Fibroblast of lung (primary cell): ENCODE results near the gene FAM20B. TPM values are rescaled to one million over a fixed set of nuclear protein-coding genes. Genes with fewer than 3 reads are reported as not detected.

Experiments used
- DNase-seq, 2 donors: peaks; one replicate each; pipeline versions ENCODE4 v3.0.0 to v3.0.0-alpha.2; 2010; ENCODE audit warnings: low read depth in 2 of 2
- H2AFZ ChIP-seq: 2 replicates; pipeline ENCODE4 v1.5.1; 2012; ENCODE audit warnings: low read length, control low read depth, inconsistent platforms
- H3K27ac ChIP-seq: 2 replicates; pipeline ENCODE4 v1.5.1; 2011; ENCODE audit warnings: low read length, control low read depth; ENCODE audit not compliant: insufficient read depth
- H3K27me3 ChIP-seq: 2 replicates; pipeline ENCODE4 v1.5.1; 2011; ENCODE audit warnings: mild to moderate bottlenecking, low read length; ENCODE audit not compliant: control insufficient read depth, insufficient read depth
- H3K36me3 ChIP-seq: 2 replicates; pipeline ENCODE4 v1.5.1; 2011; ENCODE audit warnings: low read length; ENCODE audit not compliant: control insufficient read depth, insufficient read depth
- H3K4me1 ChIP-seq: 2 replicates; pipeline ENCODE4 v1.5.1; 2011; ENCODE audit warnings: low read length; ENCODE audit not compliant: control insufficient read depth, insufficient read depth; ENCODE audit errors: extremely low read depth
- H3K4me2 ChIP-seq: 2 replicates; pipeline ENCODE4 v1.5.1; 2011; ENCODE audit warnings: low read length, control low read depth; ENCODE audit not compliant: insufficient read depth; ENCODE audit errors: extremely low read depth
- H3K4me3 ChIP-seq, 4 experiments: fragments of 200-600 bp in 1 of 4; sonication (generic) in 1 of 4; replicated peaks in 1 of 4; 2 replicates each; pipeline ENCODE4 v1.5.1; 2011 to 2016; ENCODE audit warnings: low read length in 4 of 4, low read depth in 3 of 4, mild to moderate bottlenecking in 3 of 4, control low read depth in 2 of 4, inconsistent platforms in 1 of 4, mixed read lengths in 1 of 4; ENCODE audit not compliant: insufficient read depth in 1 of 4; ENCODE audit errors: control extremely low read depth in 1 of 4
- H3K79me2 ChIP-seq: 2 replicates; pipeline ENCODE4 v1.5.1; 2012; ENCODE audit warnings: mild to moderate bottlenecking, low read length, inconsistent platforms; ENCODE audit not compliant: control insufficient read depth, insufficient read depth
- H3K9ac ChIP-seq: 2 replicates; pipeline ENCODE4 v1.5.1; 2011; ENCODE audit warnings: mild to moderate bottlenecking, low read length, control low read depth; ENCODE audit not compliant: insufficient read depth
- H3K9me3 ChIP-seq: 2 replicates; pipeline ENCODE4 v1.5.1; 2012; ENCODE audit warnings: low read depth, low read length; ENCODE audit not compliant: control insufficient read depth, insufficient read depth
- H4K20me1 ChIP-seq: 2 replicates; pipeline ENCODE4 v1.5.1; 2011; ENCODE audit warnings: low read length; ENCODE audit not compliant: control insufficient read depth, insufficient read depth; ENCODE audit errors: extremely low read depth
- EZH2 ChIP-seq: IDR thresholded peaks from 2 replicates; pipeline ENCODE4 v1.5.1; 2012; ENCODE audit warnings: low read length, control low read depth, mild to moderate bottlenecking; ENCODE audit errors: missing control alignments
- polyA plus RNA-seq, 2 donors: library from polyadenylated mRNA; depleted of rRNA in 1 of 2; stranded (reverse) in 1 of 2; unstranded in 1 of 2; fragments of >200 nt; gene quantifications; 2 replicates each; pipeline ENCODE4 v1.2.1, GENCODE V29; 2011 to 2012; ENCODE audit warnings: missing spikeins in 1 of 2
- total RNA-seq: library from RNA; depleted of rRNA; stranded (reverse); fragments of >200 nt; gene quantifications from 2 replicates; pipeline ENCODE4 v1.2.1, GENCODE V29; 2014
- TF ChIP-seq, protein P1 (sequence below), 2 donors: IDR thresholded peaks in 1 of 2; conservative IDR thresholded peaks in 1 of 2; 1 replicate in 1 of 2; 2 replicates in 1 of 2; pipeline ENCODE4 v1.5.1; 2011 to 2012; ENCODE audit warnings: low read length in 2 of 2, control low read depth in 1 of 2, inconsistent platforms in 1 of 2, low read depth in 1 of 2, mild to moderate bottlenecking in 1 of 2

Gene FAM20B
- total and polyA plus RNA-seq, 2 donors (not counting 1 experiment from before 2014, with no cell fraction given) = 42.1 to 45.2 TPM

DNA sequence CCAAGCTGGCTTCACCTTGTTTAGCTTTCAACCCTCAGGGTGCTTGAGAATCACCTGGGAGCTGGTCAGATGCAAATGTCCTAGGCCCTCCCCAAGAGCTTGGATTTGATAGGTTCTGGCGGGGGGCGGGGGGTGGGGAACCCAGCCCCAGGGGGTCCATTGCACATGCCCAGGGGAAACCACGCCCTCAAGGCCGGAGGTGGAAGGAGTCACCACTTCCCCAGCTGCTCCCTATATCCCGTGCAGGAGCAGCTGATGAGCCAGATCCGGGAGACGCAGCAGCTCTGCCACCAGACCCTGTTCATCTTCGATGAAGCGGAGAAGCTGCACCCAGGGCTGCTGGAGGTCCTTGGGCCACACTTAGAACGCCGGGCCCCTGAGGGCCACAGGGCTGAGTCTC, 62.0 kb downstream of the FAM20B start:
- Histone ChIP-seq H3K9ac (no peak overlapping the region), H3K4me3 (no peak overlapping the region), H3K27me3 (no peaks in the 10 kb centered on the region), H3K79me2 (peaks cover 14% of the 10 kb centered on the region), H3K36me3 (peaks cover 11% of the 10 kb centered on the region), H3K27ac (no peak overlapping the region), H3K4me1 (peaks cover 15% of the 10 kb centered on the region), H3K9me3 (no peaks in the 10 kb centered on the region), H2AFZ (no peak overlapping the region), H3K4me2 (no peak overlapping the region), H4K20me1 (no peaks in the 10 kb centered on the region)
- no peak for DNase-seq
- TF ChIP-seq, protein P1, sequence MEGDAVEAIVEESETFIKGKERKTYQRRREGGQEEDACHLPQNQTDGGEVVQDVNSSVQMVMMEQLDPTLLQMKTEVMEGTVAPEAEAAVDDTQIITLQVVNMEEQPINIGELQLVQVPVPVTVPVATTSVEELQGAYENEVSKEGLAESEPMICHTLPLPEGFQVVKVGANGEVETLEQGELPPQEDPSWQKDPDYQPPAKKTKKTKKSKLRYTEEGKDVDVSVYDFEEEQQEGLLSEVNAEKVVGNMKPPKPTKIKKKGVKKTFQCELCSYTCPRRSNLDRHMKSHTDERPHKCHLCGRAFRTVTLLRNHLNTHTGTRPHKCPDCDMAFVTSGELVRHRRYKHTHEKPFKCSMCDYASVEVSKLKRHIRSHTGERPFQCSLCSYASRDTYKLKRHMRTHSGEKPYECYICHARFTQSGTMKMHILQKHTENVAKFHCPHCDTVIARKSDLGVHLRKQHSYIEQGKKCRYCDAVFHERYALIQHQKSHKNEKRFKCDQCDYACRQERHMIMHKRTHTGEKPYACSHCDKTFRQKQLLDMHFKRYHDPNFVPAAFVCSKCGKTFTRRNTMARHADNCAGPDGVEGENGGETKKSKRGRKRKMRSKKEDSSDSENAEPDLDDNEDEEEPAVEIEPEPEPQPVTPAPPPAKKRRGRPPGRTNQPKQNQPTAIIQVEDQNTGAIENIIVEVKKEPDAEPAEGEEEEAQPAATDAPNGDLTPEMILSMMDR (conservative IDR thresholded peaks at IDR 0.05 in 1 of 2, IDR thresholded peaks at IDR 0.05 in 1 of 2; ENCODE audit: low read depth in 1 of 2, low read length in 2 of 2) = no peak
- TF ChIP-seq EZH2 = no peak

DNA sequence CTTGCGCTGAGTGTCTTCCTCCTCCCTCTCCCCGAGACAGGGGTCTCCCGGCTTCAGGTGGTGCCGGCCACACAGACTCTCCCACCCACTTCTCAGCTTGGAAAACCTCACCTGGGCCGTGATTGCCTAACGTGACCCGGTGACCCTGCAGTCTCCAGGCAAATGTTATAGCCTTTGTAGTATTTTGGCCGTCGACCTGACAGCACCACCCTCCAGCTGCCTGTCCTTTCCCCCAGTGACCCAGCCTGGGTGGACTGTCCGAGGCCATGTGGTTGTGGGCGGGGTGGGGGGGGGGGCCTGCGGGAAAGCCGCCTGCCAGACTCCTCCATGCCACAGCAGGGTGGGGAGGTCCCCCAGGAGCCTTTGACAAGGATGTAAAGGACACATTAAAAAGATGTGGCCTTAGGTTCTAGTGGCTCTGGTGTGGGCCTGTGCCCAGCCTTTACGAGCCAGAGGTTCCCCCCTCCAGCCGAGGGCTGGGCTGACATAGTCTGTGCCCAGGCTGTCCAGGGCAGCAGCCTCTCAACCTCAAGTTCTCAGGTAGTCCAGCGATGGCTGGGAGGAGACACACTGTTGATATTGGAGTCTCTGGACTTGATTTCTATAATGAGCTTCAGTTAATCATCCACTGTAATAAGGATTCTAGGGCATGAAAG, 64.3 kb downstream of the FAM20B start:
- Histone ChIP-seq H3K79me2 (no peaks in the 10 kb centered on the region), H2AFZ (no peak overlapping the region), H4K20me1 (no peaks in the 10 kb centered on the region), H3K27ac (no peak overlapping the region), H3K9me3 (no peaks in the 10 kb centered on the region), H3K27me3 (no peaks in the 10 kb centered on the region), H3K4me2 (no peak overlapping the region), H3K4me3 (no peak overlapping the region), H3K9ac (no peak overlapping the region), H3K4me1 (peaks cover 13% of the 10 kb centered on the region), H3K36me3 (peaks cover 19% of the 10 kb centered on the region)
- DNase-seq = no peak
- TF ChIP-seq, protein P1 (conservative IDR thresholded peaks at IDR 0.05 in 1 of 2, IDR thresholded peaks at IDR 0.05 in 1 of 2; ENCODE audit: low read depth in 1 of 2, low read length in 2 of 2) = no peak
- no peak for TF ChIP-seq EZH2

DNA sequence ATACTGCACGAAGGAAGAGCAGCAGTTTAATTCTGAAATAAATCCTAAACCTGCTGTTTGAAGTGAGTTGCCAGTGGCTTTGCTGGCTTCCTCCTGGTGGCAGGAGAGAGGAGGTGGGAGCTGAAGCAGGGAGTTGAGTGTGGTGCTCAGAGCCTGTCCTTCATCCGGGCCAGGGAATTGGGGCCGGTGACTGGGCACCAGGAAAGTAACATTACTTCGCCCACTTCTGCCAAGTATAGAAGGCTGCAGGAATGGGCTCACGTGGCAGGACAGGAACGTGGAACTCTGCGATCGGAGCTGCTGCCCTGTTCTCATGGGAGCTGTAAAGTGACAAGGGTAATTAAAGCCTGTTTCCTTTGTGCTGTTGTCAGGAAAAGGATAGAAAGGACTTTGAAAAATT, 64.8 kb downstream of the FAM20B start:
- H3K4me3 ChIP-seq = no peak overlapping the region
- H3K36me3 ChIP-seq = peaks cover 18% of the 10 kb centered on the region

More for the DNA sequence above, 64.8 kb downstream of the FAM20B start:
- no peak overlapping the region for H3K27ac ChIP-seq
- no peak for DNase-seq
- H2AFZ ChIP-seq = no peak overlapping the region
- H3K4me1 ChIP-seq = peaks cover 13% of the 10 kb centered on the region
- H3K9ac ChIP-seq = no peak overlapping the region
- no peak overlapping the region for H3K4me2 ChIP-seq
- TF ChIP-seq, protein P1 (conservative IDR thresholded peaks at IDR 0.05 in 1 of 2, IDR thresholded peaks at IDR 0.05 in 1 of 2; ENCODE audit: low read depth in 1 of 2, low read length in 2 of 2) = peak in 1 of 2 donors; percentile 11
- TF ChIP-seq EZH2 = no peak
- H3K27me3 ChIP-seq = no peaks in the 10 kb centered on the region
- H3K79me2 ChIP-seq = no peaks in the 10 kb centered on the region
- no peaks in the 10 kb centered on the region for H4K20me1 ChIP-seq
- H3K9me3 ChIP-seq = no peaks in the 10 kb centered on the region
